WTC11 (cell line): Measurements from ENCODE around the gene ASS1. TPM values are rescaled to one million over a fixed set of nuclear protein-coding genes. Genes with fewer than 3 reads are reported as not detected.

Source experiments
- ATAC-seq: fragments of 200-7000 bp; cut with Tn5 transposase; 2 replicates; pipeline ENCODE4 v1.10.0; 2021; ENCODE audit warnings: mild to moderate bottlenecking, moderate library complexity
- CTCF ChIA-PET: fragments of 300-600 bp; sonication (Branson Sonifier 250); formaldehyde crosslinking; loops from one replicate; lab custom pipeline; 2021; ENCODE audit warnings: antibody characterized with exemption; lab: Charles Lee
- POLR2A ChIA-PET: fragments of 350-600 bp; sonication (Branson Sonifier 250); formaldehyde crosslinking; loops from one replicate; lab custom pipeline; 2021; ENCODE audit warnings: antibody characterized with exemption; lab: Charles Lee
- DNase-seq: peaks from one replicate; pipeline ENCODE4 v3.0.0; 2021; ENCODE audit warnings: low spot score
- H3K27ac Mint-ChIP-seq: 2 replicates; pipeline ENCODE4 v1.8.0; 2021; ENCODE audit warnings: mixed read lengths
- H3K27me3 Mint-ChIP-seq: 2 replicates; pipeline ENCODE4 v1.8.0; 2021; ENCODE audit warnings: low read depth, mild to moderate bottlenecking, moderate library complexity, mixed read lengths
- H3K36me3 Mint-ChIP-seq: 2 replicates; pipeline ENCODE4 v1.8.0; 2021; ENCODE audit warnings: mixed read lengths
- H3K4me1 Mint-ChIP-seq: 2 replicates; pipeline ENCODE4 v1.8.0; 2022; ENCODE audit warnings: mixed read lengths
- H3K4me3 Mint-ChIP-seq: 2 replicates; pipeline ENCODE4 v1.8.0; 2021; ENCODE audit warnings: mild to moderate bottlenecking, moderate library complexity, mixed read lengths
- H3K9me3 Mint-ChIP-seq: 2 replicates; pipeline ENCODE4 v1.8.0; 2021; ENCODE audit warnings: mixed read lengths
- AR ChIP-seq: fragments of 250-450 bp; sonication (Bioruptor Pico); IDR thresholded peaks from 2 replicates; pipeline ENCODE4 v1.9.0; 2021; ENCODE audit warnings: mild to moderate bottlenecking
- ARID4B ChIP-seq: sonication (generic); formaldehyde crosslinking; IDR thresholded peaks from 2 replicates; pipeline ENCODE4 v1.8.0; 2023; ENCODE audit warnings: missing genetic modification reagents, mild to moderate bottlenecking, borderline replicate concordance
- ATF2 ChIP-seq: sonication (generic); formaldehyde crosslinking; IDR thresholded peaks from 2 replicates; pipeline ENCODE4 v1.8.1; 2022; ENCODE audit warnings: low read depth, missing genetic modification reagents, borderline replicate concordance
- CREB1 ChIP-seq: sonication (generic); formaldehyde crosslinking; IDR thresholded peaks from 2 replicates; pipeline ENCODE4 v1.8.0; 2023; ENCODE audit warnings: mild to moderate bottlenecking, missing genetic modification reagents
- CTCF ChIP-seq: fragments of 200-600 bp; IDR thresholded peaks from 2 replicates; pipeline ENCODE4 v1.8.0; 2022; ENCODE audit warnings: antibody characterized with exemption
- ELF4 ChIP-seq: sonication (generic); formaldehyde crosslinking; IDR thresholded peaks from 2 replicates; pipeline ENCODE4 v1.8.1; 2022; ENCODE audit warnings: low read depth, mild to moderate bottlenecking, moderate library complexity, missing genetic modification reagents
- GRHL2 ChIP-seq: fragments of 250-450 bp; sonication (Bioruptor Pico); IDR thresholded peaks from 2 replicates; pipeline ENCODE4 v1.8.0; 2022; ENCODE audit warnings: mild to moderate bottlenecking, moderate library complexity; ENCODE audit not compliant: insufficient replicate concordance, severe bottlenecking
- PREB ChIP-seq: sonication (generic); formaldehyde crosslinking; IDR thresholded peaks from 2 replicates; pipeline ENCODE4 v1.8.1; 2022; ENCODE audit warnings: mild to moderate bottlenecking, missing genetic modification reagents, moderate library complexity, borderline replicate concordance
- SMAD3 ChIP-seq: sonication (generic); formaldehyde crosslinking; IDR thresholded peaks from 2 replicates; pipeline ENCODE4 v1.8.0; 2022; ENCODE audit warnings: missing genetic modification reagents, mild to moderate bottlenecking, borderline replicate concordance
- TCF7 ChIP-seq: sonication (generic); formaldehyde crosslinking; IDR thresholded peaks from 2 replicates; pipeline ENCODE4 v1.8.0; 2022; ENCODE audit warnings: mild to moderate bottlenecking, low read depth, missing genetic modification reagents, moderate library complexity
- TP53 ChIP-seq: sonication (generic); formaldehyde crosslinking; IDR thresholded peaks from 2 replicates; pipeline ENCODE4 v1.8.1; 2023; ENCODE audit warnings: mild to moderate bottlenecking, missing genetic modification reagents
- ZNF532 ChIP-seq: fragments of 250-450 bp; sonication (Bioruptor Pico); IDR thresholded peaks from 2 replicates; pipeline ENCODE4 v1.9.0; 2021; ENCODE audit warnings: mild to moderate bottlenecking, borderline replicate concordance
- ZSCAN18 ChIP-seq: fragments of 250-450 bp; sonication (Bioruptor Pico); IDR thresholded peaks from 2 replicates; pipeline ENCODE4 v2.1.2; 2022; ENCODE audit warnings: mild to moderate bottlenecking, moderate library complexity
- total RNA-seq: library from RNA; stranded (reverse); gene quantifications from 3 replicates; pipeline ENCODE4 v1.2.3, GENCODE V29; 2021

Gene ASS1
- total RNA-seq, 1 experiment from 2014 or later: 95.7 TPM

- ChIA-PET POLR2A (no interaction called here), CTCF (interaction anchor here (0.6 to 0.9 kb wide), 2 partner anchors 47 to 159 kb away, joined by 3 read pairs; no protein-coding TSS in a partner anchor)
- H3K4me1 Mint-ChIP-seq: peaks cover 21% of the 10 kb centered on the region
- no peak overlapping the region for H3K4me3 Mint-ChIP-seq
- H3K9me3 Mint-ChIP-seq: no peaks in the 10 kb centered on the region
- no peak for TF ChIP-seq ATF2 (CRISPR knock-in tag)
- no peak for TF ChIP-seq ELF4 (CRISPR knock-in tag)
- no peak for TF ChIP-seq ZNF532 (CRISPR knock-in tag)
- TF ChIP-seq GRHL2 (CRISPR knock-in tag): no peak
- no peak for TF ChIP-seq PREB (CRISPR knock-in tag)
- no peak for TF ChIP-seq SMAD3 (CRISPR knock-in tag)
- TF ChIP-seq ZSCAN18 (CRISPR knock-in tag): no peak
- TF ChIP-seq TP53: no peak
- no peak for TF ChIP-seq CTCF
- no peak for TF ChIP-seq CREB1 (CRISPR knock-in tag)
- TF ChIP-seq TCF7 (CRISPR knock-in tag): no peak
- TF ChIP-seq ARID4B (CRISPR knock-in tag): no peak
- TF ChIP-seq AR (CRISPR knock-in tag): no peak
- no peak for ATAC-seq
- H3K27me3 Mint-ChIP-seq: no peaks in the 10 kb centered on the region; the same call in 1 of the 2 replicates
- no peak for DNase-seq
- no peak overlapping the region for H3K27ac Mint-ChIP-seq
- H3K36me3 Mint-ChIP-seq: no peaks in the 10 kb centered on the region
Observed at GRCh38 chr9:130528674-130529073, 83.9 kb downstream of the ASS1 start.
